HG03469 (cell line): Measurements from ENCODE around the gene DCLK1.

Experiments used
- ATAC-seq: cut with Tn5 transposase; IDR thresholded peaks from one replicate; pipeline ENCODE4 v1.9.1; 2021; ENCODE audit warnings: mild to moderate bottlenecking, moderate library complexity, moderate number of reproducible peaks; ENCODE audit not compliant: unreplicated experiment

The DCLK1 gene

GRCh38 chr13:36054041-36054440, 77.1 kb downstream of the DCLK1 start:
- ATAC-seq = no peak

GRCh38 chr13:36051082-36051481, 80.1 kb downstream of the DCLK1 start:
- ATAC-seq = no peak

GRCh38 chr13:36046672-36047071, 84.5 kb downstream of the DCLK1 start:
- ATAC-seq = peak; percentile 65

GRCh38 chr13:36038785-36039555, 92.2 kb downstream of the DCLK1 start:
- no peak for ATAC-seq

- ATAC-seq = no peak
Measured at GRCh38 chr13:36033035-36033434, 98.1 kb downstream of the DCLK1 start.

GRCh38 chr13:36031490-36031889, 99.7 kb downstream of the DCLK1 start:
- ATAC-seq = no peak

GRCh38 chr13:36030670-36031331, 100.4 kb downstream of the DCLK1 start:
- ATAC-seq = no peak

GRCh38 chr13:36029166-36029565, 102.0 kb downstream of the DCLK1 start:
- no peak for ATAC-seq

- ATAC-seq = no peak
Measured at GRCh38 chr13:36028359-36029025, 102.7 kb downstream of the DCLK1 start.

- no peak for ATAC-seq
Measured at GRCh38 chr13:36026531-36026930, 104.7 kb downstream of the DCLK1 start.

- no peak for ATAC-seq
Measured at GRCh38 chr13:36014763-36015162, 116.4 kb downstream of the DCLK1 start.

GRCh38 chr13:36006894-36007675, 124.1 kb downstream of the DCLK1 start:
- ATAC-seq = no peak

- no peak for ATAC-seq
Measured at GRCh38 chr13:36006347-36006746, 124.8 kb downstream of the DCLK1 start.

- no peak for ATAC-seq
Measured at GRCh38 chr13:36001561-36001960, 129.6 kb downstream of the DCLK1 start.

GRCh38 chr13:36000028-36000427, 131.2 kb downstream of the DCLK1 start:
- no peak for ATAC-seq

- no peak for ATAC-seq
Measured at GRCh38 chr13:35996360-35996759, 134.8 kb downstream of the DCLK1 start.

GRCh38 chr13:35995136-35995535, 136.0 kb downstream of the DCLK1 start:
- no peak for ATAC-seq

- ATAC-seq = no peak
Measured at GRCh38 chr13:35994131-35994966, 136.8 kb downstream of the DCLK1 start.

- no peak for ATAC-seq
Measured at GRCh38 chr13:35993686-35994085, 137.5 kb downstream of the DCLK1 start.

GRCh38 chr13:35992964-35993363, 138.2 kb downstream of the DCLK1 start:
- no peak for ATAC-seq
